COLO829 (cell line): ENCODE data around the gene SPATA31D3.
"Not testable (repeated sequence)": the region's sequence is repeated elsewhere in the genome, so short reads cannot be mapped to it uniquely, and the experiment has no call there.

Experiments used
- DNase-seq: peaks from one replicate; pipeline ENCODE4 v3.0.0; 2012; ENCODE audit warnings: low spot score

The SPATA31D3 gene

GRCh38 chr9:81943393-81943792 lies at the start of gene SPATA31D3:
TSS of gene SPATA31D3 (plus strand) at chr9:81943500. CDS start at chr9:81943586, 86 bp downstream.
- DNase-seq: not testable (repeated sequence)

GRCh38 chr9:81893929-81894328 lies 49.4 kb upstream of the SPATA31D3 start:
- no peak for DNase-seq

GRCh38 chr9:81894891-81895290 lies 48.4 kb upstream of the SPATA31D3 start:
- no peak for DNase-seq

- DNase-seq: no peak
These were observed 47.2 kb upstream of the SPATA31D3 start for GRCh38 chr9:81896070-81896469.

GRCh38 chr9:81898851-81899250 lies 44.4 kb upstream of the SPATA31D3 start:
- DNase-seq: no peak

GRCh38 chr9:81902196-81902595 lies 41.1 kb upstream of the SPATA31D3 start:
- no peak for DNase-seq

- DNase-seq: no peak
These were observed 40.7 kb upstream of the SPATA31D3 start for GRCh38 chr9:81902626-81903025.

GRCh38 chr9:81906671-81907070 lies 36.6 kb upstream of the SPATA31D3 start:
- no peak for DNase-seq

GRCh38 chr9:81912135-81912534 lies 31.2 kb upstream of the SPATA31D3 start:
- DNase-seq: no peak

- DNase-seq: no peak
These were observed 27.3 kb upstream of the SPATA31D3 start for GRCh38 chr9:81915801-81916505.

GRCh38 chr9:81918507-81918906 lies 24.8 kb upstream of the SPATA31D3 start:
- not testable (repeated sequence) for DNase-seq

GRCh38 chr9:81928305-81928704 lies 15.0 kb upstream of the SPATA31D3 start, which contains the start of gene SPATA31D4:
TSS of gene SPATA31D4 (plus strand) at chr9:81928428. CDS start at chr9:81928514, 86 bp downstream.
- not testable (repeated sequence) for DNase-seq

GRCh38 chr9:81930147-81930546 lies 13.2 kb upstream of the SPATA31D3 start:
- DNase-seq: not testable (repeated sequence)

GRCh38 chr9:81933547-81933946 lies 9.8 kb upstream of the SPATA31D3 start:
- not testable (repeated sequence) for DNase-seq

GRCh38 chr9:81948650-81949049 lies 5.3 kb downstream of the SPATA31D3 start:
- not testable (repeated sequence) for DNase-seq

GRCh38 chr9:81953096-81953495 lies 9.8 kb downstream of the SPATA31D3 start:
- DNase-seq: no peak

GRCh38 chr9:81955625-81956024 lies 12.3 kb downstream of the SPATA31D3 start:
- DNase-seq: no peak

GRCh38 chr9:81964218-81965171 lies 21.2 kb downstream of the SPATA31D3 start:
- no peak for DNase-seq

- DNase-seq: no peak
These were observed 24.7 kb downstream of the SPATA31D3 start for GRCh38 chr9:81968026-81968425.

- no peak for DNase-seq
These were observed 26.7 kb downstream of the SPATA31D3 start for GRCh38 chr9:81969971-81970370.

GRCh38 chr9:81971727-81972126 lies 28.4 kb downstream of the SPATA31D3 start:
- DNase-seq: no peak

- no peak for DNase-seq
These were observed 31.5 kb downstream of the SPATA31D3 start for GRCh38 chr9:81974764-81975163.

- no peak for DNase-seq
These were observed 33.1 kb downstream of the SPATA31D3 start for GRCh38 chr9:81976351-81976750.
